Ascending aorta (tissue), 2 donors: Measurements from ENCODE around the gene FAM98C. TPM values are rescaled to one million over a fixed set of nuclear protein-coding genes. Genes with fewer than 3 reads are reported as not detected.
A peak's percentile ranks its signal among the peaks of the same experiment; 100 is the strongest.

Experiments
- DNase-seq, 2 donors: peaks; one replicate each; pipeline ENCODE4 v3.0.0-alpha.2; 2019; ENCODE audit warnings: low spot score in 2 of 2
- H3K27ac ChIP-seq, 2 donors: fragments of 200-600 bp; sonication (generic); one replicate each; pipeline ENCODE4 v1.5.1; 2016 to 2017; ENCODE audit warnings: mild to moderate bottlenecking in 1 of 2
- H3K27me3 ChIP-seq: fragments of 200-600 bp; sonication (generic); one replicate; pipeline ENCODE4 v1.5.1; 2017
- H3K36me3 ChIP-seq, 2 donors: fragments of 200-600 bp; sonication (generic); one replicate each; pipeline ENCODE4 v1.5.1; 2016
- H3K4me1 ChIP-seq, 2 donors: fragments of 200-600 bp; sonication (generic); one replicate each; pipeline ENCODE4 v1.5.1; 2016 to 2017; ENCODE audit warnings: mild to moderate bottlenecking in 1 of 2
- H3K4me3 ChIP-seq, 2 donors: fragments of 200-600 bp; sonication (generic); one replicate each; pipeline ENCODE4 v1.5.1; 2016 to 2017; ENCODE audit warnings: mild to moderate bottlenecking in 1 of 2
- H3K9me3 ChIP-seq, 2 donors: fragments of 200-600 bp; sonication (generic); one replicate each; pipeline ENCODE4 v1.5.1; 2016
- CTCF ChIP-seq, 3 experiments: fragments of 200-600 bp in 2 of 3; fragments of 450-650 bp in 1 of 3; sonication (generic) in 2 of 3; IDR thresholded peaks; one replicate each; pipeline ENCODE4 v1.5.1; 2016 to 2019; ENCODE audit warnings: antibody characterized with exemption in 3 of 3, mild to moderate bottlenecking in 1 of 3, moderate library complexity in 1 of 3
- intact Hi-C: fragments of 100-400 bp; cut with DNase I; formaldehyde crosslinking; loops from one replicate; pipeline ENCODE4 v1.15.1; 2023
- total RNA-seq: library from RNA; depleted of rRNA; stranded (reverse); fragments of >200 nt; gene quantifications from one replicate; pipeline ENCODE4 v1.1.0, GENCODE V29; 2016

FAM98C gene
- total RNA-seq, 1 donor from 2014 or later, result 11.1 TPM

- Histone ChIP-seq H3K9me3 (no peaks in the 10 kb centered on the region), H3K4me1 (peaks cover 0 to under 1% of the 10 kb centered on the region in 2 donors), H3K27me3 (no peaks in the 10 kb centered on the region), H3K4me3 (no peak overlapping the region), H3K36me3 (peaks cover 0 to 3% of the 10 kb centered on the region in 2 donors), H3K27ac (no peak overlapping the region)
- DNase-seq, result no peak
- intact Hi-C loops, result no loop called here
- TF ChIP-seq CTCF (IDR thresholded peaks at IDR 0.05), result no peak
These were observed 9.6 kb downstream of the FAM98C start for GRCh38 chr19:38412491-38412890.

DNA sequence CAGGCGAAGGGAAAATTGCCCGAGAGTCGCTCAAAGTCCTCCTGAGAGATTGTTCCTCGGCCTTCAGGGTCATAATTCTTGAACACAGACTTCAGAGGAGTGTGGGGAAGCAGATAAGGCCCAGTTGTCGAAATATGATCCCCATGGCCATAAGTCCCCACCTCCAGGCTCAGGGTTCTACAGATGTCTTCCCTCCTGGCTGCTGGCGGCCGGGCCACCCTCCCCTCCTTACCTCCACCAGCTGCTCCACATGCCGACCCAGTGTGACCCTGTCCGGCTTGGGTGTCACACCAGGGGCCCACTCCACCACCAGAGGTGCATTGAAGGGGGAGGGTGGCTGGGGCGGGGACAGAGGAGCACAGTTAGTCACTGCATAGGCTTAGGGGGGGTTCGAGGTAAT is 10.1 kb downstream of the FAM98C start:
- no peak for DNase-seq
- peaks cover 0 to 4% of the 10 kb centered on the region in 2 donors for H3K4me1 ChIP-seq
- no peak for TF ChIP-seq CTCF (IDR thresholded peaks at IDR 0.05)
- no peaks in the 10 kb centered on the region for H3K9me3 ChIP-seq
- H3K27me3 ChIP-seq, result no peaks in the 10 kb centered on the region
- intact Hi-C loops, result no loop called here
- H3K27ac ChIP-seq, result no peak overlapping the region
- peaks cover 0 to 3% of the 10 kb centered on the region in 2 donors for H3K36me3 ChIP-seq
- H3K4me3 ChIP-seq, result no peak overlapping the region

DNA sequence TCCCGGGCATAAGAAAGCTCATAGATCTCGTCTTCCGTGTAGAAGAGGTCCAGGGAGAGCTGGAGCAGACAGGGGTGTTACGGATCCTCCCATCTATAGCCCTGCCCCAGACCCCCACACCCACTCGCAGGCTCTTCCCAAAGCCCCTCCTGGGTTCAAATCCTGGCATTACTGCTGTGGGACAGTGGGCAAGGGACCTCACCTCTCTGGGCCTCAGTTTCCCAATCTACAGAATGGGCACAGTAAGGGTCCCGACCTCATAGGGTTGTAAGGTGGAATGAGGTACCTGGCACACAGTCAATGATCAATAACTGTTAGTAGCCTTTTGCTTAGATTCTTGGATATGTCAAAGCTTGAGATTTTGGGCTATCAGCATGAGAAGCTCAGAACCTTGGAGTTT is 10.5 kb downstream of the FAM98C start:
- H3K36me3 ChIP-seq, result peaks cover 0 to under 1% of the 10 kb centered on the region in 2 donors
- no peak overlapping the region for H3K27ac ChIP-seq
- intact Hi-C loops, result no loop called here
- H3K27me3 ChIP-seq, result no peaks in the 10 kb centered on the region
- DNase-seq, result no peak
- H3K9me3 ChIP-seq, result no peaks in the 10 kb centered on the region
- TF ChIP-seq CTCF (IDR thresholded peaks at IDR 0.05), result no peak
- no peak overlapping the region for H3K4me3 ChIP-seq
- H3K4me1 ChIP-seq, result peaks cover 0 to 4% of the 10 kb centered on the region in 2 donors

DNA sequence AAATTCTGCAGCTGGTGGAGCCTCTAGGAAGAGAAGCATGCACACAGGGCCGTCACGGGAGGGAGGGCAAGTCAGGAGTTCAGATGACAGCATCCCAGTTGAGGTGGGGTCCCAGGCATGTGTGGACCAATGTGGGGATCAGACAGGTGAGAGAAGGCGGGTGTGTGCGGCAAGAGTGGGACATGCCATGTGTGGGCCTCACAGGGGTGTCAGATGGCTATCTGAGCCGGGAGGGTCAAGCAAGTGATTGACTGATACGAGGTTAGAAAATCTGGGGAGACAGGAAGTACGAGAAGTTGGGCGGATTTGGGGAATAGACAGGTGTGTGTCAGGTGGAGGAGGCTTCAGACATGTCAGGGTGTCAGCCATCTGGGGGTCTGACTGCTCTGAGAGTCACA is 14.3 kb downstream of the FAM98C start:
- intact Hi-C loops, result no loop called here
- TF ChIP-seq CTCF (IDR thresholded peaks at IDR 0.05), result no peak
- Histone ChIP-seq H3K9me3 (no peaks in the 10 kb centered on the region), H3K36me3 (no peaks in the 10 kb centered on the region), H3K27ac (no peak overlapping the region), H3K4me3 (no peak overlapping the region), H3K4me1 (peaks cover 0 to 4% of the 10 kb centered on the region in 2 donors), H3K27me3 (no peaks in the 10 kb centered on the region)
- DNase-seq, result no peak

DNA sequence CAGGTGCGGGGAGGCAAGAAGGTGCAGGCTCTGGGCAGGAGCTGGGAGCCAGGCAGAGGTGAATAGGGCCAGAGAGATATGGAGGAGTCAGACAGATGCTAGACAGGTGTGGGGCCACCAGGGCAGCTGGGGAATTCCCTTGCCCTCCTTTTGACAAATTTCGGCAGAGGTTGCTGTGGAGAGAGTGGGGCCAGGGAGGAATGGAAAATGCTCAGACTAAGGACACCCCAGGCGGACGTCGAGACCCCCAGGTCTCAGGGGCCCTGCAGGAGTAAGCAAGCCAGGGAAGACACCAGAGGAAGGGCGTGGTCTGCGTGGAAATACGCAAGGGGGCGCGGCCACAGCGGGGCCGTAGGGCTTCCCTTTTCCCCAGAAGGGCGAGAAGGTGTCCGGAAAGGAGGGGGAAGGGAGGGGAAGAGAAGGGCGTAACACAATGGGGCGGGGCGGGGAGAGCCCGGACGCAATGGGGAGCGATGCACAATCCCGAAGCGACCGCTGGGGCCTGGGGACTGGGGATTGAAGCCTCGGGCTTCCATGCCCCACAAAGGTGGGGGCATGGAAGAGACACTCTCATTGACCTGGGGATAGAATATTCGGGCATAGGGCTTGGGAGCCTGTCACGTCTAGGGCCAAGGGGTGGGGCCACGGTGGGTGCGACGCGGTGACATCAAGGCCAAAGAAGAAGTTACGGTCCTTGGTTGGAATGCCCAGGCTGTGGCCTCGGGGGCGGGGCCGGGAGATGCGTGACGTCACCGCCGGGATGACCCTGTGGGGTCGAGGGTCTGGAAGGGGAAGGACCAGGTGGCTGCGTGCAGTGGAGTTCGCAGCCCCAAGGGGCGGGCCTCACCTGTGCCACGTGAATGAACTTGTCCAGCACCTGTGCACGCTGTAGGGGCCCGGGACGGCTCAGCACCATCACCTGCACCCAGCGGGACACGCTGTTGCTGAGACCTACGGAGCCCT is 14.9 kb downstream of the FAM98C start:
- Histone ChIP-seq H3K36me3 (no peaks in the 10 kb centered on the region), H3K4me1 (peaks cover 0 to 4% of the 10 kb centered on the region in 2 donors), H3K27me3 (no peaks in the 10 kb centered on the region), H3K4me3 (peak overlapping the region in 1 of 2 donors; percentile 25), H3K9me3 (no peaks in the 10 kb centered on the region), H3K27ac (no peak overlapping the region)
- peak in 1 of 2 donors; percentile 77 for DNase-seq
- intact Hi-C loops, result no loop called here
- TF ChIP-seq CTCF (IDR thresholded peaks at IDR 0.05), result no peak
